DMS53 (cell line): ENCODE results near the gene CFAP77.

Experiments used
- DNase-seq: peaks from one replicate; lab custom pipeline; 2025; lab: John Stamatoyannopoulos, UW

The CFAP77 gene

DNA sequence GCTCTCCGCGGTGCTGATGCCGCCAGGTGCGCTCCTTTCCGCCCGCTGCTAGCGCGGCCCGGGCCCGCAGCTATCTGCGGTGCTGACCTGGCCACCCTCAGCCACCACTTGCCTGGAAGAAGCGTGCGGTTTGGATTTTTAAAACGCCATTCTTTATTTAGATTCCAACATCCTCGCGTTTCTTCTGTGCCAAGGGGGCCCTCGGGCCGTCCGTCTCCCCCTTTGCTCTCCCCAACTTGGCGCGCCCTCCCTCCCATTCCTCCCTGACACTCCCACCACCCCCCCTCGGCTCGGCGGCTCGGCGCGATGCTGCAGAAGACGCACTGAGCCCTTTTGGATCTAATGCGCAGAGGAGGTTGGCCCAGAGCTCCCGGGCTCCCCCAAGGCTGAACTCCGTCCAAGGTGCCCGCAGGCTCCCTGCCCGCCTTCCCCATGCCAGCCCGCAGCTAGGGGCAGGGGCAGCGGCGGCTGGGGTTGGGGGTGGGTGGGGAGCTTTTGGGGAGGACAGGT lies 172.3 kb downstream of the CFAP77 start, which contains the start of gene BARHL1:
BARHL1 (plus strand) TSS at position 331 of the 510 bp plus-strand sequence. CDS start 192 bp downstream, outside the sequence.
- DNase-seq: no peak

DNA sequence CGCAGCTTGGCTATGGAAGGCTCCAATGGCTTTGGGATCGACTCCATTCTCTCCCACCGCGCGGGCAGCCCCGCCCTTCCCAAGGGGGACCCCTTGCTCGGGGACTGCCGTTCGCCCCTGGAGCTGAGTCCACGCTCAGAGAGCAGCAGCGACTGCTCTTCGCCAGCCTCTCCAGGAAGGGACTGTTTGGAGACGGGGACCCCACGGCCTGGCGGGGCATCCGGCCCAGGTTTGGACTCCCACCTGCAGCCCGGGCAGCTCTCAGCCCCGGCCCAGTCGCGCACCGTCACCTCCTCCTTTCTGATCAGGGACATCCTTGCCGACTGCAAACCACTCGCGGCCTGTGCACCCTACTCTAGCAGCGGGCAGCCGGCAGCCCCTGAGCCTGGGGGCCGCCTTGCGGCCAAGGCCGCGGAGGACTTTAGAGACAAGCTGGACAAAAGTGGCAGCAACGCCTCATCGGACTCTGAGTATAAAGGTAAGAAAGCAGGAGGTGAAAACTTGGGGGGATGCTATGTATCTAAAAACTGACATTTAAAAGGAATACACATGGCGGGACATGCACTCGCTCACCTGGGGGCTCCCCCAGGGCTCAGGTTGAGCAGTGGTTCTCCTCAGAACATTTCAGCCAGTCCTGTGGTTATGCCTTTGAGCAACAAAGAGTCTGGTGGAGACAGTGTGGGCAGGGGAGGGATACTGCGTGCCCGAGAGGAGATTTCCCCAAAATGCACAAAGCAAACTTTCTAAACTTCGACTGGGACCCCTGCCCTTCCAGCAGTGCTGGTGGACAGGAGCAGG lies 173.0 kb downstream of the CFAP77 start:
- DNase-seq: no peak

GRCh38 chr9:132583584-132584304 lies 173.7 kb downstream of the CFAP77 start:
- DNase-seq: peak; percentile 29

DNA sequence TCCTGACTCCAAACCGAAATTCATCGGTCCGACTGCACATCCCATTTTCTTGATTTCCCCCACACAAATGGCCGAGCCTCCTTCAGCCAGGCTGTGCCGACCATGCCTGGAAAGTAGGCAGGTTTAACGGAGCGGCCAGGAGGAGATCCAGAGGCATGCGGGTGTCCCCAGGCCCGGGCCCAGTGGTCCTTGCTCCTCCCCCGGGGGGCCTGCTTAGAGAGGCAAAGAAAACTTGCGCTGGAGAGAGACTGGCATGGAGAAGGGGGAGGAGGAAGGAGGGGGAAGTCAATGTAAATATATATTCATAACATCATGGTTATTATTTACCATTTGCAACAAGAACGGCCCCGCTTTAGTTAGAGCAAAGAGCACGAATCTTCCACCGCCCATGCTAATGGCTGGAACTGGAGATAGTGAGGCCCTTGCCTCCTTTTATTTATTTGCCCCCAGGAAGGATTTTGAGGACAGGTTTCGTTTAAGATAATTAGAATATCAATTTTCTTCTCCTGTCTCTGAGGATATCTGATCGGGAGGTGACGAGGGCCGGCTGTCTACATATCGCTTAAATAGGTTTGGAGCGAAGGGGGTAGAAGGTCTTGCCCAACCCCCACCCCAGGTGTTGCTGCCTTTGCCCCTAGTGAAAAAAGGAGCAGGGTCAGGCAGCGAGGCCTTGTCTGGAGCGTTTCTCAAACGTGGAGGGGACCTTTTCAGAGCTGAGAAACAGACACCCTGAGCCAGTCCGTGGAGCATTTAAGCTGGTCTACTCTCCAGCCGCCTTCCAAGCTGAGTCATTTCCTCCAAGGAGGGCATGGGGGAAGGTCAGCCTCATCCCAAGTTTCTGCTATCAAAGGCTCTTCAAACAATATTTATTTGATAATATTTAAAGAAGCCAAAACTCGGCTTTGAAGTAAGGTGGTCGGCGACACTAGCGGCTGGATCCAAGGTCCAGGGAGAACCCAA lies 174.9 kb downstream of the CFAP77 start:
- peak; percentile 39 for DNase-seq

DNA sequence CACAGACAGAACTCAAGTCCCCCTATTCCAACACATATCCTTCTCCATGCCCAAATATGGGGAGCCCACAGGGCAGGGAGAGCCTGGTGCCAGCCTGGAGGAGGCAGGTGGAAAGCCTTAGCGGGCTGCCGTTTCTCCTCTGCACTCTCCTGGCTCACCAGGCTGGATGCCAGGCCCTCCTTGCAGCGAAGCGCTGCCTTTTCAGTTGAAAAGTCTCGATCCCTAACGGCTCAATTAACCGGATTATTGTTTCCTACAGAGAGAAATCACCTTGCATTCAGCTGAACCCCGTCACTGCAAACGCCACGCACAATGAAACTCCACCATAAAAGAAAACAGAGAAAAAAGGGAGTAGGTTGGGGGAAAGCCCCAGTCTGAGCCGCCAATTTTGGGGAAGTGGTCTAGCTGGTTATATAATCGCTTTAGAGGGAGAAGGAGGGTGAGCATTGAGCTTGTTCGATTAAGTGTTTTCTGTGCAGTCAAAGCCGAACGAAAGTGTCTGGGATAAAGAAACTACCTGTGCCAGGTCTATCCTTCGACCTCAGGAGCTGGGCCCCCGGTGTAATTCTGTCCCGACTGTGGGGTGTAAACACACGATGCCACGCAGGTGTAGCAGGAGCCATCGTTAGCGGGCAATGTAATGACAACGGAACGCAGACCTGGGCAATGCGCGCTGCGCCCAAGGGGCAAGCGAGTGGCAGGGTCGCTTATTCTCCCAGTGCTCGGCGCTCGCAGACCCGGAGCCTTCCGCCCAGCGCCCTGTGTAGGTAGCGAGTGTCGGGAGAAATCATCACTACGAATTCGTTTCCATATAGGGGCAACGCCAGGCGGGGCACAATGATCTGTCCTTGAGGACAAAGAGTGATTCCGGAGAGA lies 176.2 kb downstream of the CFAP77 start:
- DNase-seq: peak; percentile 51

DNA sequence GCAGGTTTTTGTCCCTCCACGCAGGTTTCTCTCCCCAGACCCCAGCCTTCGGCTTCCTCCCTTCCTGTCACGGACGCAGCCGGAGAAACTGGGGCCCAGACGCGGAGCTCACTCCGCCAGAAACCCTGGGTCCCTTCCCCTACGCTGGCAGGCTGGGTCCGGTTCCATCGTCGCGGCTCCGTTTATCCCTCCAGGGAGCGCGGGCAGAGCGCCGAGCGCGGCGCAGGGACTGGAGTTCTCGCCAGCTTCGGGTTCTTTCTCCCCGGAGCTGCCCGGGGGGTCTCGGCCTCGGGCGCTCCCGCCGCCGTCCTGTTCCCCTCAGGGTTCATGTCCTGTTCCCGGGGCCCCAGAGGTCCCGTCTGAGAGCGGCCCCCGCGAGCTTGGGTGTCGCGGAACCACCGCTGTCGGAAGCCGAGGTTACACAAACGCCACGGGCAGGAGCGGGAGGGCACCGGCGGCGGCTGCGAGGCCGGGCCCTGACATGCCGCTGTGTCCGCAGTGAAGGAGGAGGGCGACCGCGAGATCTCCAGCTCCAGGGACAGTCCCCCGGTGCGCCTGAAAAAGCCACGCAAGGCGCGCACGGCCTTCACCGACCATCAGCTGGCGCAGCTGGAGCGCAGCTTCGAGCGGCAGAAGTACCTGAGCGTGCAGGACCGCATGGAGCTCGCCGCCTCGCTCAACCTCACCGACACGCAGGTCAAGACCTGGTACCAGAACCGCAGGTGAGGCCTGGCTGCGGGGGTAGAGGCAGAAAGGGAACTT lies 177.0 kb downstream of the CFAP77 start:
- DNase-seq: peak; percentile 52

GRCh38 chr9:132587592-132587955 lies 177.6 kb downstream of the CFAP77 start:
- DNase-seq: no peak

GRCh38 chr9:132588098-132588497 lies 178.1 kb downstream of the CFAP77 start:
- no peak for DNase-seq

DNA sequence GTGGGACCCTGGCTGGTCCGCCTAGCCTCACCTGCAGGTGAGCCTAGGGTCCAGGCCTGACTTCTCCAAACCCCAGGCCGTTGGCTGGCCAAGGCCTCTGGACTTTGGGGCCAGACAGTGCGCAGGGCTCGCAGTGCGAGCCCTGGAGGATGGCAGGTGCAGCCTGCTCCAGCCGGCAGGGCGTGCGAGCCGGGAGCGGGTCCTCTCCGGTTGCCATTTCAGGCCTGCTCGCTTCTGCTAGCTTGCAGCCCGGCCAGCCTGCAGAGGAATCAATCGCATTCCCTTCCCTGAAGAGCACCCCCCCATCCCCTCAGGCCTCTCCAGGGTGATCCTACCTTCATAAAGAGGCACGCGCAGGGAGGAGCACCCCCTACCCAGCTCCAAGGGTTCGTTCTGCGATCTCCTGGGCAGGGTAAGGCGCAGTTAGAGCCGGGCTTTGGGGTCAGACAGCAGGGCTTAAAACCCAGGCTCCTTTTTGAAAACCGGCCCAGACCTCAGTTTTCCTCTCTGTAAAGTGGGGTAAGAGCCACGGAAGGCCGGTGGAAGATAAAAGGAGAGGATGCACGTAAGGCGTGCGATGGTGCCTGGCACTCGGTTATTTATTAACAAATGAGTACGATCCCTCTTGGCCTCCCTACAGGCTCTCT lies 178.6 kb downstream of the CFAP77 start:
- DNase-seq: peak; percentile 72

GRCh38 chr9:132589148-132590036 lies 179.4 kb downstream of the CFAP77 start:
- DNase-seq: peak; percentile 58

DNA sequence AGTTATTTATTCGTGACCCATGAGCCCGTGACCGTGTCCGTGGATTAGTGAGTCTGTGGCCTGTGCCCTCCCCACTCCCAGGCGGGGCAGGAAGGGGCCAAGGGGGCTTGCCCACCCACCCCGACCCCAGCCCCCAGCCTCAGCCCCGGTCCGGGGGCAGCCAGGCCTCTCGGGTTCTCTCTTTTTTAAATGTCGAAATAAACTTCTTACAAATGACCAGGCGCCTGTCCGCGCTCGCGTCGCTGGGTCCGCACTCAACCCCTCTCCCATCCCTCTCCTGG lies 180.0 kb downstream of the CFAP77 start:
- no peak for DNase-seq

DNA sequence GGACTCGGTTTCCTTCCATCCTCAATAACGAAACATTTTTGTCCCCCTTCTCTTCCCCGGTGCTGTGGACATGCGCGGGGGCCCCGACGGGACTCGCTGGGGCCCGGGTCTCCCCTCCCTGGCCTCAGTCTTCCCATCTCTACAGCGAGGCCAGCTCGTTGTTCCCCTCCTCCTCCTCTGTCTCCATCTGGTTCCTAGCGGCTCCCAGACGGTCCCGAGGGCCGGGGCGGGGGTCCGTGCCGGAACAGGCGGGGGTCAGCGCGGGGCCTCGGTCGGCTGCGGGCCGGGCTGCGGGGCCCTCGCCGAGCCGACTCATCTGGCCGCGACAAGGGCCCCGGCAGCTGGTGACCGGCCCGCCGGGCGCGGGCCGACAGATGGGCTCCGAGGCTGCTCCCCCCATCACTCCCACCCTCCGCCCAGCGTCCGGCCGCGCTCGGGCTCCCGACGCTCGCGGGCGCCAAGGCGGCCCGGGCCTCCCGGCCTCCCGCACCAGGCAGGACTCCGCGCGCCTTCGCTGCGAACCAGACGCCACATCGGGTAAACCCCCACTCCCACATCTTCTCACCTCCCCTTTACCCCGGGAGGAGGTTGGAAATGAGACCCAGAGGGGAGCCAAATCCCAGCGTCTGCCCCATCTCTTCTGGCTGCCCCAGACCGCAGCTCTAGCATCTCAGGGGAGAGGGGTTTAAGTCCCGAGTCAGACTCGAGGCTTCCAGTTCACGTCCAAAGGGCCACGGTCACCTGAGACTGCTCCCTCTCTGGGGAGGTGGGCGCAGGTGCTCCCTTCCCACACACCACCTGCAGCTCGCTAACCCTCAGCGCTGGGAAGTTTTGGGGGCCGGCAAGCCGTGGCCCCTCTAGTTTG lies 180.5 kb downstream of the CFAP77 start:
- no peak for DNase-seq

DNA sequence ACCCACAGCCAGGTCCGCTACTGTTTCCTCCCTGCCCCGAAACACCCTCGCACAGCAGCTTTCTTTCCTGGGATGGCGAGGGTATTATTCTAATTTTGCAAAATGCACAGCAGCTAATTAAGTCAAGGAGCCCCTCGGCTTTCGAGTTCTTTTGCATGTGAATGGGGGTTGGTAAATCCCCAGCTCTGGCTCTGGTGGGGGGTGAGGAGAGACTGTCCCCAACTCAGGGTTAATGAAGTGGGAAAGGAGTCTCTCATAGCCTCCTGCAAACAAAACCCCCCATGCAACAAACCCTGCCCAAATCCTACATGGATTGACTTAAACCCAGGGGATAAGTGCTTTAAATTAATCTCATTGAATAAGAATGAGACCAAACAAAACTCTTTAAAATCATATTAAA lies 181.2 kb downstream of the CFAP77 start:
- DNase-seq: no peak

GRCh38 chr9:132591751-132592314 lies 181.8 kb downstream of the CFAP77 start:
- no peak for DNase-seq

DNA sequence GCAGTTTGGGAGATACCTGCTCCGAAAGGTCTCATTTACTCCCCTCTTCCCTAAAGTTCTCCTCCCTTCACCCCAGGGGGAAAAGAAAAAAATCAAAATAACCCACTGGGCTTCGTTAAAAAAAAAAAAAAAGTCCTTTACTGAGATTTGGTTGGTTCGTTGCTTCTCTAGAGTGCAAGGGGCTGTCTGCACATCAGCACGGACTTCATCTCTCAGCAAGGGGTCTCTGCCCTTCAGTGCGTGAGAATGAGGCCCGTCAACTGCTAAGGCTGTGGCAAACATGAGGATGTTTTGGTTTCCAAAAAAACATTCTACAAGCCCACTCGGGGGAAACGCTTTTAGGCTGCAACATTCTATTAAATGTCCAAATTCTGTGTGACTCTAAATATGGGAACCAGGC lies 182.4 kb downstream of the CFAP77 start:
- no peak for DNase-seq

DNA sequence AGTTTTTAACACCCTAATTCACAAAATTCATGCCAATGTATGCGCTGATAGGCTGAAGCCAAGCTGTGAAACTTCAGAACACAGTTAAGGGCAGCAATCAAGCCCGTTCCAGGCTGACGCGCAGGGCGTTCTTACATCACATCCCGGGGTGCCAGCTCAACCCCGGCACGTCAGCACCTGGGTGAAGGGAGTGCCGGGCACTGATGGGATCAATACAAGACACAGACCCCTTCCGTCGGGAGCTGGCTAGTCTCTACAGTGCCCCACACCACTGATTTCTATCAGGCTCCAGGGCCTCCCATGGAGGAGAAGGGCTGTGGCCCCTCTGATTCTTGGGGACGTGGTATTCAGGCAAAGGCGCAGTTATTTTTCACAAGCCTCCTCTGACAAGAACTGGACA lies 184.4 kb downstream of the CFAP77 start:
- DNase-seq: no peak

- DNase-seq: no peak
Observed at GRCh38 chr9:132595319-132595718, 185.3 kb downstream of the CFAP77 start.

DNA sequence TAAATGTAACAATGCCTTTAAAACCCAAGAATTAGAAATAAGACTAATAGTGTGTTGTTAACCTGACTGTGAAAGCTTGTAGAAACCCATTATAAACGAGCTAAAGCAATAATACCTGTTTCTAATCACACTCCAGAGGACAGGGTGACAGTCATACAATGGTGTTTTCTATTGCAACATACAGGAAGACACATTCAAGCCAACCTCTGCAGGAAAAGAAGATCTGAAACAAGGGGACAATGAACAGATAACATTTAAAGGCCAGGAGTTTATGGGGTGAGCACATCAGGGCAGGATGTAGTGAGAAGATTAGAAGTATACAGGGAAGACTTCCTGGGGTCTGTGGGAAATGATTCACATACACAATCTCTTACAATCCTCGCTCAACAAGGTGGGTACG lies 186.2 kb downstream of the CFAP77 start:
- no peak for DNase-seq
